Mucosa of descending colon (tissue), 3 donors: Measurements from ENCODE around the gene GSE1. TPM values are rescaled to one million over a fixed set of nuclear protein-coding genes. Genes with fewer than 3 reads are reported as not detected.

Experiments
- ATAC-seq: fragments of 200-7000 bp; cut with Tn5 transposase; one replicate; pipeline ENCODE4 v1.9.1; 2020; ENCODE audit warnings: mild to moderate bottlenecking, moderate library complexity
- DNase-seq, 3 donors: peaks; one replicate each; pipeline ENCODE4 v3.0.0-alpha.2; 2020
- H3K36me3 ChIP-seq: fragments of 200-600 bp; one replicate; pipeline ENCODE4 v1.8.0; 2021; ENCODE audit warnings: low read depth, mild to moderate bottlenecking
- H3K4me1 ChIP-seq: fragments of 200-600 bp; one replicate; pipeline ENCODE4 v1.8.0; 2021; ENCODE audit warnings: low read depth, mild to moderate bottlenecking
- H3K4me3 ChIP-seq: fragments of 200-600 bp; one replicate; pipeline ENCODE4 v1.8.0; 2021; ENCODE audit warnings: mild to moderate bottlenecking
- H3K9me3 ChIP-seq: fragments of 200-600 bp; one replicate; pipeline ENCODE4 v1.8.0; 2021; ENCODE audit warnings: mild to moderate bottlenecking
- CTCF ChIP-seq: fragments of 200-600 bp; IDR thresholded peaks from one replicate; pipeline ENCODE4 v1.8.0; 2022; ENCODE audit warnings: antibody characterized with exemption, mild to moderate bottlenecking
- intact Hi-C, 2 donors: fragments of 100-400 bp; cut with DNase I in 1 of 2; cut with micrococcal nuclease in 1 of 2; formaldehyde crosslinking; loops; one replicate each; pipeline versions ENCODE4 v1.11.0 to v1.11.1; 2022; cut with DNase I, micrococcal nuclease
- total RNA-seq, 3 donors: library from RNA; stranded (reverse); fragmentation: NEBNext Ultra II Directional in 2 of 3; extraction: Animal tissue kit (Norgen Biotek cat#: 25700) in 2 of 3; gene quantifications; one replicate each; pipeline versions ENCODE4 v1.2.1 to v1.2.4, GENCODE V29; 2021 to 2023
- donor health status: DM: no; HTN: no; CAD: no; lungs with moderate emphysema.
- donor health status: DM: no; HTN: no; CAD: no.
- donor health status: DM: no; HTN: yes; CAD: no.

GSE1 gene
- total RNA-seq, 3 donors from 2014 or later, result 107 to 122 (median 107) TPM

- TF ChIP-seq CTCF, result no peak
- no peak for DNase-seq
- intact Hi-C loops, result loop anchor here in 1 of 2 donors (5.0 kb wide), 2 partner anchors 42 to 187 kb away; no protein-coding TSS in a partner anchor
- H3K36me3 ChIP-seq, result no peaks in the 10 kb centered on the region
- no peaks in the 10 kb centered on the region for H3K9me3 ChIP-seq
- no peak overlapping the region for H3K4me3 ChIP-seq
- peaks cover 50% of the 10 kb centered on the region for H3K4me1 ChIP-seq
- ATAC-seq, result no peak
These were observed 4.2 kb upstream of the GSE1 start for GRCh38 chr16:85608887-85609286.

DNA sequence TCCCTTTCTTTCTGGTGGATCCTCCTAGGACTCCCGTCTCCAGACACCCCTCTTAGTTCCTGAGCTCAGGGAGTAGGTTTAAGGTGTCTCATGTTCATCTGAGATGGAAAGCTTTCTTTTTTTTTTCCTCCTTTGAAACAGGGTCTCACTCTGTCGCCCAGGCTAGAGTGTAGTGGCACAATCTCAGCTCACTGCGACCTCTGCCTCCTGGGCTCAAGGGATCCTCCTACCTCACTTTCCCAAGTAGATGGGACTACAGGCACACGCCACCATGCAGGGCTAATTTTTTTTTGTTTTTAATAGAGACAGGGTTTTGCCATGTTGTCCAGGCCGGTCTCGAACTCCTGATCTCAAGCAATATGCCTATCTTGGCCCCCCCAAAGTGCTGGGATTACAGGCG is 3.6 kb upstream of the GSE1 start:
- no peak for DNase-seq
- no peak for ATAC-seq
- Histone ChIP-seq H3K9me3 (no peaks in the 10 kb centered on the region), H3K4me3 (no peak overlapping the region), H3K4me1 (peaks cover 54% of the 10 kb centered on the region), H3K36me3 (no peaks in the 10 kb centered on the region)
- intact Hi-C loops, result loop anchor here in 1 of 2 donors (5.0 kb wide), 2 partner anchors 42 to 187 kb away; no protein-coding TSS in a partner anchor
- TF ChIP-seq CTCF, result no peak

DNA sequence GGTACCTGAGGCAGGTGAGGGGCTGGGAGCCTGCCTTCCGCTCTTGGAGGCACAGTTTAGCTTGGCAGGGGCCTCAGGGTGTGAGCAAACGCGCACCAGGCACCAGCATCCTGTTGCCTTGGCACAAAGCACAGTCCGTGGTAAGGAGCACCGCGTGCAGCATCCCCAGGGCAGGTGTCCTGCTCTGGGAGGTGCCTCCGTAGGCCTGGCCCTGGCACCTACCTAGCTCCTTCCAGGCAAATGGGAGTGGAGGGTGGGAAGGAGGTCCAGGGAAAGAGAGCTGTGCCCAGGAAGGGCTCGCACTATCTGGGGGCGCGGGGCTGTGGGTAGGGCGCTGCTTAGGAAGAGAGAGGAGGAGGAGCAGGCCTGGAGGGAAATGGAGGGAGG is 3.1 kb upstream of the GSE1 start:
- no peaks in the 10 kb centered on the region for H3K36me3 ChIP-seq
- H3K9me3 ChIP-seq, result no peaks in the 10 kb centered on the region
- H3K4me3 ChIP-seq, result no peak overlapping the region
- intact Hi-C loops, result no loop called here
- ATAC-seq (no peak), DNase-seq (no peak)
- TF ChIP-seq CTCF, result no peak
- peaks cover 58% of the 10 kb centered on the region for H3K4me1 ChIP-seq

- H3K4me1 ChIP-seq, result peaks cover 58% of the 10 kb centered on the region
These were observed 2.5 kb upstream of the GSE1 start for GRCh38 chr16:85610446-85611193.

GRCh38 chr16:85611194-85611443 is 2.0 kb upstream of the GSE1 start:
- intact Hi-C loops, result no loop called here
- peaks cover 58% of the 10 kb centered on the region for H3K4me1 ChIP-seq
- DNase-seq, result no peak

More at GRCh38 chr16:85610446-85611193, 2.5 kb upstream of the GSE1 start:
- ATAC-seq (peak; percentile 51), DNase-seq (peak; percentile 88 to 93 (median 91))
- no peak overlapping the region for H3K4me3 ChIP-seq
- no peaks in the 10 kb centered on the region for H3K36me3 ChIP-seq
- H3K9me3 ChIP-seq, result no peaks in the 10 kb centered on the region
- intact Hi-C loops, result no loop called here
- peak; percentile 98 for TF ChIP-seq CTCF

More at GRCh38 chr16:85611194-85611443, 2.0 kb upstream of the GSE1 start:
- no peak for ATAC-seq
- no peaks in the 10 kb centered on the region for H3K9me3 ChIP-seq
- H3K4me3 ChIP-seq, result peak overlapping the region; percentile 14
- H3K36me3 ChIP-seq, result no peaks in the 10 kb centered on the region
- no peak for TF ChIP-seq CTCF
